DMS114 treated with DMSO at 0.1 percent for 48 hours (cell line): ENCODE measurements around the gene DOCK1.
A peak's percentile ranks its signal among the peaks of the same experiment; 100 is the strongest.

Source experiments
- DNase-seq: peaks from one replicate; lab custom pipeline; 2025; ENCODE audit not compliant: unreplicated experiment; lab: John Stamatoyannopoulos, UW

The DOCK1 gene

DNA sequence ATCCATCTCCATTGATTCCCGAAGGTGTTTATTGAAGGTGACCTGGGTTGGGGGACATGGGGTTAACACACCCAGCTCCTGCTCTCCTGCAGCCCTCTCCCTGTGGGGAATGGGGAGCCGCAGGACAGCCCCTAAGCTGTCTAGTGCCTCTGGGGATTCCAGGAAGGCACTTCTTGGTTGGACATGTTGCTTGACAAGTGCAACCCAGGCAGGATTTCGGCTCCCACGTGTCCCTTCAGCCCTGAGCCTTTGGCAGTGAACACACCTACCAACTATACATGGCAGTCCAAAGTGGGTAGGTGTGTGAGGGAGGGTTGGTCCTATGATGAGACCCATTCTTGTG lies 43.9 kb downstream of the DOCK1 start:
- no peak for DNase-seq

- DNase-seq = no peak
Measured at GRCh38 chr10:126950401-126951105, 45.3 kb downstream of the DOCK1 start.

DNA sequence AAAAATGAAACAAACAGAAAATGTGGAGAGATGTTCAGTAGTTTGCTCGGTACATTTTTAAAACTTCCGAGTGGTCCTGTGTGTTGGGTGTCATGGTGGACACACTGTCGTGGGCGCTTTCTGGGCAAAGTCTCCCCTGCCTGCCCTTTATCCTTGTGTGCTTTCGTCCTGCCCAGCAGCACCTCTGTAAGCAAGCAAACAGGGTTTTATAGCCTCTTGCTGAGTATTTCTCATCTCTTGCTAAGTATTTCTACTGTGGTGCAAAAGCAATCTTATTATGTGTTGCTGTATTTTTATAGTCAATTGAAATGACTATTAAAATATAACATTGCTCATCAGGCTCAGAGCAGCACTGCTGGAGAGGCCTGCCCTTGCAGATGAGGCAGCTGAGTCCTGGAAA lies 48.7 kb downstream of the DOCK1 start:
- no peak for DNase-seq

GRCh38 chr10:126955396-126955795 lies 50.2 kb downstream of the DOCK1 start:
- DNase-seq = no peak

GRCh38 chr10:126955934-126956711 lies 50.9 kb downstream of the DOCK1 start:
- no peak for DNase-seq

DNA sequence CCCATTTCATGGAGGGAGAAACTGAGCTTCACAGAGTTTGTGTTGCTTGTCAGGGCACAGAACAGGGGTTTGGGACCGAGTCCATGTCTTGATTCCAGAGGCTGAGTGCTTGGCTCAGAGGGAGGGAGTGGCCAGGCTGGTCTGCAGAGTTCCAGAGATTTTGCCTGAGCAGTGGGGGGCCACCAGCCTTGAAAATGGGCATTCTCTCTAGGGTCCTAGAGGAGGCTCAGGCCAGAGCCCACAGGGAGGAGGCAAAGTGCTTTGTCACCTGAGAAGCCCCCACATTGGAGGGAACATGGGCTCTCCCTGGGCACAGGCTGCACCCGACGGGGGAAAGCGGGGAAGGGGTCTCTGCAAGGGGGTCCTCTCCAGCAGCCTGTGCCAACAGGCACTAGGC lies 51.5 kb downstream of the DOCK1 start:
- DNase-seq = no peak

DNA sequence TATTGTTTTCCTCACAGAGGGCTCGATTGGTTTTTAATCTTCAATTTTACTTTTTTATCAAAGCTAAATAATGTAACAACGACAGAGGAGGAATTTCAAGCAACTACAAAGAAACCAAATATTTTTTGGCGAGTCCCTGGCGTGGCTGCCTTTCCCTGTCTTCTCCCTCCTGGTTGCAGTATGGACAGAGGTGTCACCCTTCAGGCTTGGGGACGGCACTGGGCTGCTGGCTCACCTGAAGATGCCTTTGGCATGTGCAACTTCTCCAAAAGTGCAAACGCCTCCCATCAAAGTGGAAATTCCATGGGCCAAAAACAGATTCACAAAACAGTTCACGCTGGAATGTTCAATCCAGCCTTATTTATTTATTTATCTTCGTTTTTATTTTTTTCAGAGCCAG lies 51.9 kb downstream of the DOCK1 start:
- DNase-seq = no peak

DNA sequence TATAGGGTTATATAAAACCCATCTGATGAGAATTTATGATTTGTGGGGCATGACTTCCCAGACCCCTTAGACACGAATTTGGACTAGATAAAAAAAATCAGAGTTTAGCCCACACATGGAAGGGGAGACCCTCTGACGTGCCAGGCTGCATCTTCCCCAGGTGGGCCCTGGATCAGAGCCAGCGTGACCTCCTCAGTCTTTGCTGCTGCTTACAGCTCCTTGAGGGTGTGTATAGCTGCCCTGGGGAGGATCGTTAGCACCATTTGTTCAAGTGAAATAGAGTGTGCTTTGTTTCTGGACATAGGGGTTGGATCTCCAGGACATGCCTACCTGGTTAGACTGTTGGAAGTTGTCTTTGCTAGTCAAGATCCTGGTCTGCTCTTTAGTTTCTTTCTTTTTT lies 54.2 kb downstream of the DOCK1 start:
- no peak for DNase-seq

DNA sequence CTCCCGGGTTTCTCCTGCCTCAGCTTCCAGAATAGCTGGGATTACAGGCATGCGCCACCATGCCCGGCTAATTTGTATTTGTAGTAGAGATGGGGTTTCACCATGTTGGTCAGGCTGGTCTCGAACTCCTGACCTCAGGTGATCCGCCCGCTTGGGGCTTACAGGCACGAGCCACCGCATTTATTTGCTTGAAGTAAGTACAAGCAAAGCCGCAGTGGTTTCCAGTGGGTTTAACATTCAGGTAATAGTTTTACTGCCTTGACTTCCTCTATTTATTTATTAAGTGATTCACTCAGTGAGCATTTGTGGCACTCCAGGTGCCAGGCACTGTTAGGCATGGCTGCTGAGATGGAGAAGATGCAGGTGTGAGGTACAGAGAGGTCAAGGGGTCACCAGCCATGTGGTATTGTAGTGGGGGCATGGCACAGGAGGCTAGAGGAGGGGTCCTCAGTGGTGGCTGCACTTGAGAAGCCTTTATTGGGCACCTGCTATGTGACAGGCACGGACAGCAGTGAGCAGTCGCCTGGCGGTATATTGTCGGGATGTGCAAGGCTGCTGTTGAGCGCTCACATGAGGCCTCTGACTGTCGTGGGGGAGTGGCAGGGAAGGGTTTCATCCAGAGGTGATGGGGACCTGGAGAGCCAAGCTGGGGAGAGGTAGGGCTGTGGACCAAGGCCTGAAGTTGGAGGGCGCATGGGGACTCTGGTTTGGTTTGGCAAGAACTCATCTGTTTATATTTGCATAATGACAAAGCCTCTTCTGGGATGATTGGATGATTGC lies 54.9 kb downstream of the DOCK1 start:
- DNase-seq = no peak

- DNase-seq = no peak
Measured at GRCh38 chr10:126963354-126963753, 58.1 kb downstream of the DOCK1 start.

DNA sequence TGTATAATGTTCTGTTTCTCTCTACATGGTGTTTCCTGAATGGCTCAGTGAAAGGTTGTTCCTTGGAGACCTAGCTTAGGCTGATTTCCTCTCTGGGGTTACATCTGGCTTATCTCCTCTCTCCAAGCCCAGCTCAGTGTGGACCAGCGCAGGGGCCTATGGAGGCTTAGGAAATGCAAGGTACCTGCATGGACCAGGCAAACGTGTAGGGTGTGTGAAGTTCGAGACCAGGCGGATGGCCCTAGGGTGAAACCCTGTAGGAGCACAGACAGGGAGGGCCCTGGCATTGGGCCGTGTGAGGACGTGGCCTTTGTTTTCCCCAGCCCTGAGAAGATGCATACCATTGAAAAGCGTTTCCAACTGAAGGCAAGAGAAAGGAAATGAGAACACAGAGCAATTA lies 59.0 kb downstream of the DOCK1 start:
- no peak for DNase-seq

DNA sequence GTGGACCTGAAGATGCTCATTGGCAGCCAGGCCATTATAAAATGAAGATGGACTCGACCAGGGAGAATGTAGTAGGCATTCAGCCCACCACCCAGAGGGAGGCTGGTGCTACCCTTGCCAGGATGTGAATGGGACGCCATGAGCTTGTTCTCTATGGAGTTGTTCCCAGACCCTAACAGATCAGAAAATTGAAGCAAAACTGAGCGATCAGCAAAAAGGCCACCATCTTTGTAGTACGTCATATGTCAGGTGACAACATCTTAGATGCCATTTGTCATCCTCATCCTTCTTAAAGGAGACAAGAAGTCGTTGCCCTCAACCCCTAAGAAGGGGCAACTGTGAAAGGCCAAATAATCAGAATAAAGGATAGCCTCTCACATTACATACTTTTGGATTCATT lies 61.7 kb downstream of the DOCK1 start:
- DNase-seq = no peak

- peak; percentile 5 for DNase-seq
Measured at GRCh38 chr10:126969310-126969709, 64.1 kb downstream of the DOCK1 start.

DNA sequence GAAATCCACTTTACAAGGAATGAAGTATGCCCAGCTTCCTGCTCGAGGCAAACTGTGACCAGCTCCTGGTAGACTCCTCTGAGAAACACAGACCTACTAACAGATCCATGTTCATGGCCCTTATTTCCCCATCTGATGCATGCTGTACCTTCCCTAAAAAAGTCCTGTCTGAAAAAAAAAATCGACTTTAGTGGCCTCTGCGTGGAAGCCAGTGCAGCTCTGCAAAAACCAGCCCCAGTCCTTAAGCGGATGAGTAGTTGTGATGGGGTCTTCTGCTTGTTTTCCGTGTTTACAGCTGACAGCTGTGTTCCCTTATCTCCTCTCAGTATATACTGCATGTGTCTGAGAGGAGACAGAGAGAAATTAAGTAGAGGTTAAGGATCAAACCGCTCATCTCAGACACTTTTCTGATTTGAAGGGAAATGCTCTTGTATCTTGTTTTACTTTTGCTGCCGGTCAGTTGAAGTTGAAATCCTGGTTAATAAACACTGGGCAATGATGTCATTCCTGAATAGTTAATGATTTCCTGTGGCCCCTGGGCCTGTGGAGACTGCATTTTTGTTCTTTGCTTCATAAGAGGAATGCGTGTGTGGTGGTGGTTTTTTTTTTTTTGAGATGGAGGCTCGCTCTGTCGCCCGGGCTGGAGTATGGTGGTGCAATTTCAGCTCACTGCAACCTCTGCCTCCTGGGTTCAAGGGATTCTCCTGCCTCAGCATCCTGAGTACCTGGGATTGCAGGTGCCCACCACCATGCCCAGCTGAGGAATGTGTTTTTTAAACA lies 67.6 kb downstream of the DOCK1 start:
- no peak for DNase-seq

GRCh38 chr10:126975221-126975620 lies 70.0 kb downstream of the DOCK1 start:
- DNase-seq = no peak

DNA sequence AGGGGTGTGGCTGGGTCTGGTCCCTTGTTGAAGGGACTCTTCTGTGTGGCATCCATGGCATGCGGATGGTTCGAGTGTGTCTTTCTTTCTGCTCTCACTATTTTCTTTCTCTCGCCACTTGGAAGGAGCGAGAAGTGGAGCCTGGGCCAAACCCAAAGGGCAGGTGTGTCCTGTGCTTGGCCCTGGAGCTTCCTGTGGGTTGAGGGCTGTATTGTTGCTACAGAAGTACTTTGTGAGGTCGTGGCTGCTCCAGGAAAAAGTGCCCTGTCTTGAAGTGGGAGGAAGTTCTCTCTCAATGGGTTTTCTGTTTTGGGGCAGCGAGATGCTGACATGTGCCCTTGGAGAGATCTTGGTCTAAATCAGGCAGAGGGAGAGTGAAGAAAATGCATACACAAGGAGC lies 72.0 kb downstream of the DOCK1 start:
- no peak for DNase-seq

DNA sequence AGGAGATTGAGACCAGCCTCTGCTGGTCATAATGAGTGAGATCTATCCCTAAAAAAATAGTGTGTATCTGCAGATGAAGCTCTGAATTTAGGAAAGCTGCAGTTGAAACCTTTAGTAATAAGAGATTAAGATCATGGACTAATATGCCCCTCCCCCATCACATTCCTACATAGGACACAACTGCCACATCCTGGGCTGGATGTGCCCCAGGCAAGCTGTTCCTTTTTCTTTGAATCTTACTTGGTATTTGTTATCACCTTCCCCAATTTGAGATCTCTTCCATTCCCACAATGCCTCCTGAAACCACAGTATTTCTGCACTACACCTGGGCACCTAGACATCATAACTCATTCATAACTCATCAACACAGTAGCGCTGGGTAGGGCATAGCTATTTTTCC lies 74.1 kb downstream of the DOCK1 start:
- no peak for DNase-seq

DNA sequence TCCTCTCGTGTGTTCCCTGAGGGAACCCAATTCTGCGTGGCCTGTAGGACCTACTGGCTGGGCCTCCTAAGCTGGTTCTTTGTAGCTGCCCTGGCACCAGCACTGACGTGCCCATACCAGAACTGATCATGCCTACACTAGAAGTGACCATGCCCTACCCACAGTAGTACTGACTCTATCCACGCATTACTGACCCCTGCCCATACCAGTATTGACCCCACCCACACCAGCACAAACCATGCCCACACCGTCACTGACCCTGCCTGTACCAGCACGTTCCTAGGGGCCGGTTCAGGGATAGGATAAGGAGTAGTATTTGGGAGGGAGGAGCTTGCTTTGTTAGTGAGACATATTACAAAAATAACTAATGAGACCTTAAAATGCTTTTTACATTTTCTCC lies 88.0 kb downstream of the DOCK1 start:
- DNase-seq = no peak

DNA sequence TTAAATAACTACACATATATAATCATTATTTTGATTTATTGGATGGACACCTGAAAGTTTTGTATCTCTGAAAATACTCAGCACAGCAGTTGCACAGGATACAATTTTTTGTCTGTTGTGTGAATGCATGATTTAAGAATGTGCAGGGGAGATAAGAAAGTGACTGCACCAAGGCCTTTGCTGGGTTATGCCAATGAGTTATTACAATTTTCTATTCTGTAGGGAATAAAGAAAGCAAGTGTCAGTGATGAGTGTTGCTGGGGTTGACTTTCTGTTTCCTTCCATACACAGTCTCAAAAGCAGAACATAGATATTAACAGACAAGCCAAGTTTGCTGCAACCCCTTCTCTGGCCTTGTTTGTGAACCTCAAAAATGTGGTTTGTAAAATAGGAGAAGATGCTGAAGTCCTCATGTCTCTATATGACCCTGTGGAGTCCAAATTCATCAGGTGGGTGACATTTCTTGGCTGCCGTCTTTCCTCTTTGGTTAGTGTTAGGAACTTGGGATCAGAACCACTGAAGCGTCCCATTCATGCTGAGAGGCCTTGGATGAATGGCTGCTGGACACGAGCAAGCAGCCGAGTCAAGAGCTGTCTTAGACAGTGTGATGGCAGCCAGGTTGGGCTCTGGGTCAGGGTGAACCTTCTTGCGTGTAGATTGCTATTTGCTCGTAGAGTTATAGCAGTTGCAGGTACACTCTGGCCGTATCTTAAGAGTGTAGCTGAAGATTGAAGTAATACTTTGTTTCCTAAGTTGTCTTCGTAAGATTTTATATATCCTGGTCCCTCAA lies 92.8 kb downstream of the DOCK1 start:
- DNase-seq = no peak

GRCh38 chr10:127000598-127000997 lies 95.4 kb downstream of the DOCK1 start:
- no peak for DNase-seq
